Thyroid gland (tissue), 4 donors: ENCODE results near the gene DEFB119. TPM values are rescaled to one million over a fixed set of nuclear protein-coding genes. Genes with fewer than 3 reads are reported as not detected.

Source experiments
- DNase-seq, 2 donors: peaks; one replicate each; pipeline ENCODE4 v3.0.0-alpha.2; 2019
- H3K27ac ChIP-seq, 3 donors: fragments of 200-600 bp; sonication (generic); 1 replicate in 2 of 3; 2 replicates in 1 of 3; pipeline ENCODE4 v1.5.1; 2016 to 2019; ENCODE audit warnings: mild to moderate bottlenecking in 1 of 3, moderate library complexity in 1 of 3
- H3K27me3 ChIP-seq: fragments of 200-600 bp; sonication (generic); one replicate; pipeline ENCODE4 v1.5.1; 2019
- H3K36me3 ChIP-seq, 2 donors: fragments of 200-600 bp; sonication (generic); one replicate each; pipeline ENCODE4 v1.5.1; 2016 to 2019
- H3K4me1 ChIP-seq, 2 donors: fragments of 200-600 bp; sonication (generic); one replicate each; pipeline ENCODE4 v1.5.1; 2017 to 2019
- H3K4me3 ChIP-seq, 3 donors: fragments of 200-600 bp; sonication (generic); replicated peaks in 1 of 3; 1 replicate in 2 of 3; 2 replicates in 1 of 3; pipeline ENCODE4 v1.5.1; 2016; ENCODE audit warnings: mild to moderate bottlenecking in 1 of 3
- H3K9me3 ChIP-seq: fragments of 200-600 bp; sonication (generic); one replicate; pipeline ENCODE4 v1.5.1; 2017
- CTCF ChIP-seq, 6 experiments: fragments of 200-600 bp in 3 of 6; fragments of 450-650 bp in 3 of 6; sonication (generic) in 3 of 6; IDR thresholded peaks; one replicate each; pipeline ENCODE4 v1.5.1; 2016 to 2019; ENCODE audit warnings: antibody characterized with exemption in 6 of 6, mild to moderate bottlenecking in 2 of 6, inconsistent platforms in 1 of 6, moderate library complexity in 1 of 6
- POLR2A ChIP-seq, 2 donors: fragments of 450-650 bp; IDR thresholded peaks; one replicate each; pipeline ENCODE4 v1.6.1; 2017; ENCODE audit warnings: antibody characterized with exemption in 2 of 2, mild to moderate bottlenecking in 2 of 2, moderate library complexity in 1 of 2
- WGBS, 2 donors: methylation state at CpG; one replicate each; pipeline ENCODE4 v1.1.5; 2017; 5-methylcytosine and 5-hydroxymethylcytosine counted together
- intact Hi-C: fragments of 100-400 bp; cut with DNase I; formaldehyde crosslinking; loops from one replicate; pipeline ENCODE4 v1.15.1; 2023
- small RNA-seq: library from RNA; depleted of rRNA; stranded (forward); fragments of <200 nt; gene quantifications from one replicate; pipeline ENCODE3, GENCODE V24; 2016
- total RNA-seq, 4 donors: library from RNA; depleted of rRNA; stranded (reverse); fragments of >200 nt; gene quantifications; one replicate each; pipeline ENCODE4 v1.2.3, GENCODE V29; 2016

DEFB119 gene
- total RNA-seq, 4 donors from 2014 or later: 2.0 to 3.1 TPM; not detected in 2

- no peaks in the 10 kb centered on the region for H3K36me3 ChIP-seq
- 59 to 61% methylated on average over 1 of the region's 1 CpG for WGBS, 2 donors
- no peak for DNase-seq
- no peaks in the 10 kb centered on the region for H3K9me3 ChIP-seq
- TF ChIP-seq POLR2A (IDR thresholded peaks at IDR 0.05) (no peak), CTCF (IDR thresholded peaks at IDR 0.05) (no peak)
- H3K27ac ChIP-seq: no peak overlapping the region
- no peaks in the 10 kb centered on the region for H3K27me3 ChIP-seq
- no peaks in the 10 kb centered on the region for H3K4me1 ChIP-seq
- intact Hi-C loops: no loop called here
- no peak overlapping the region for H3K4me3 ChIP-seq
These were observed 34.4 kb downstream of the DEFB119 start for GRCh38 chr20:31355981-31356380.

- TF ChIP-seq CTCF (IDR thresholded peaks at IDR 0.05): no peak
- Histone ChIP-seq H3K27me3 (no peaks in the 10 kb centered on the region), H3K27ac (no peak overlapping the region), H3K36me3 (no peaks in the 10 kb centered on the region), H3K9me3 (no peaks in the 10 kb centered on the region), H3K4me3 (no peak overlapping the region), H3K4me1 (no peaks in the 10 kb centered on the region)
- no peak for DNase-seq
- intact Hi-C loops: no loop called here
These were observed 48.9 kb downstream of the DEFB119 start for GRCh38 chr20:31341470-31341869.

GRCh38 chr20:31330893-31331292 is 59.5 kb downstream of the DEFB119 start:
- Histone ChIP-seq H3K27me3 (no peaks in the 10 kb centered on the region), H3K4me3 (no peak overlapping the region), H3K36me3 (no peaks in the 10 kb centered on the region), H3K9me3 (no peaks in the 10 kb centered on the region), H3K4me1 (no peaks in the 10 kb centered on the region), H3K27ac (no peak overlapping the region)
- intact Hi-C loops: no loop called here
- DNase-seq: no peak
- TF ChIP-seq CTCF (IDR thresholded peaks at IDR 0.05) (no peak), POLR2A (IDR thresholded peaks at IDR 0.05) (no peak)

Small RNAs within 50 kb of the gene (small RNA-seq; reads per million reads assigned to genes)
- gene DEFB117: not detected
- gene RF00561: not detected
- not detected for gene RNA5SP480

Other genes with a start within 250 kb of the DEFB119 start
- gene DEFB115, start 132.9 kb downstream of the DEFB119 start, total RNA-seq: not detected
- gene DEFB116, start 82.0 kb downstream of the DEFB119 start, total RNA-seq: not detected
- not detected for gene DEFB118, start 22.0 kb downstream of the DEFB119 start, total RNA-seq
- not detected for gene DEFB121, start 15.6 kb upstream of the DEFB119 start, total RNA-seq
- gene DEFB123, start 50.0 kb upstream of the DEFB119 start, total RNA-seq: 1 to 10 TPM in 1 of 4 donors, not detected in 3; 6.9 TPM
- gene DEFB124, start 84.5 kb upstream of the DEFB119 start, total RNA-seq: not detected
- 1 to 10 TPM in 2 of 4 donors, under 1 TPM in 2; 0.54 to 3.4 (median 0.98) TPM for gene REM1, start 84.7 kb upstream of the DEFB119 start, total RNA-seq
- gene HM13, start 123.9 kb upstream of the DEFB119 start, total RNA-seq: 100 to 1,000 TPM in 2 of 4 donors, 10 to 100 TPM in 2; 82.8 to 136 (median 111) TPM
- gene ID1, start 214.7 kb upstream of the DEFB119 start, total RNA-seq: 1,000 to 10,000 TPM; 1,083 to 1,350 (median 1,205) TPM
- gene COX4I2, start 247.3 kb upstream of the DEFB119 start, total RNA-seq: 1 to 10 TPM; 1.1 to 4.8 (median 3.4) TPM